Fibroblast of peridontal ligament (primary cell): ENCODE results near the gene ISOC1.
A peak's percentile ranks its signal among the peaks of the same experiment; 100 is the strongest.

Experiments used
- DNase-seq: peaks from one replicate; pipeline ENCODE4 v3.0.0-alpha.2; 2010; ENCODE audit errors: extremely low read depth

Gene ISOC1

DNA sequence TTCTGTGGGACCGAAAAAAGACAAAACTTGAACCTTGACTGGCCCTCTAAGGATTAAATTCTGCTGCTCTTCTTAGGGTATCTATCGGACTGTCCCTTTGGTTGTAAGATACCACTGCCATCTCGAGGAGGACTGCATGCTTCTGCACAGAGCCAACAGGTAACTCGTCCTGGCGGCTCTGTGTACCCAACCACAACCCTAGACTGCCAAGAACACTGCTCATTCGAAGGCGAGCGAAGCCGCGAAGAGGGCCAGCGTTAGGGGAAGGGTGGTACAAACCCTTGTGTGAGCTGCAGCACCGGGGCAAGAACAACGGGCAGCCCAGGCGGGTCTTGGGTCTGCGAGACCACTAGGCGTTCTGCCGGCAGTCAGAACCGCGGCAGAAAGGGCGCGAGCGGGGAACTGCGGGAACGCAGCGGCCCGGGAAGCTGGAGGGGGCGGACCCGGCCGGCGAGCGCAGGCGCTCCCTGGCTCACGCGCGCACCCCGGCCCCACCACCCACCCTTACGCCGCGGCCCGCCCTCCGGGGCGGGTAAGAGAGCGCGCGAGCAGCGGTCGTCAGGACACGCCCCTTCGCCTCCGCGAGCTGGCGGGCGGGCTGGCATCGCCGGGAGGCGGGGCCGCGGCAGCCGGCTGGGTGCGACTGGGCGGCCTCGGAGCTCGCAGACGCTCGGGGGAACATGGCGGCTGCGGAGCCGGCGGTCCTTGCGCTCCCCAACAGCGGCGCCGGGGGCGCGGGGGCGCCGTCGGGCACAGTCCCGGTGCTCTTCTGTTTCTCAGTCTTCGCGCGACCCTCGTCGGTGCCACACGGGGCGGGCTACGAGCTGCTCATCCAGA lies at the start of gene ISOC1:
TSS of gene ISOC1 (plus strand) at position 663 of the 837 bp plus-strand sequence. CDS start at position 681, 18 bp downstream.
- DNase-seq, result peak; percentile 77

DNA sequence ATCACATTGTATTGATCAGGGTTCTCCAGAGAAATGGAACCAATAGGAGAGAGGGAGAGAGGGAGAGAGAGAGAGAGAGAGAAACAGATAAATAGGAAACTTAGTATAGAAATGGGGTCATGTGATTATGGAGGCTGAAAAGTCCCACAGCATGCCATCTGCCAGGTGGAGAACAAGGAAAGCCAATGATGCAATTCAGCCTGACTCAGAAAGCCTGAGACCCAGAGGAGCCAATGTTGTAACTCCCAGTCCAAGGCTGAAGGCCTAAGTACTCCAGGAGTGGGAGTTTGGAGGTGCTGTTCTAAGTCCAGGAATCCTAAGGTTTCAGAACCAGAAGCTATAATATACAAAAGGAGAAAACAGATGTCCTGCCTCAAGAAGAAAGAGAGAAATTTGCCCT lies 48.4 kb upstream of the ISOC1 start:
- DNase-seq, result no peak

DNA sequence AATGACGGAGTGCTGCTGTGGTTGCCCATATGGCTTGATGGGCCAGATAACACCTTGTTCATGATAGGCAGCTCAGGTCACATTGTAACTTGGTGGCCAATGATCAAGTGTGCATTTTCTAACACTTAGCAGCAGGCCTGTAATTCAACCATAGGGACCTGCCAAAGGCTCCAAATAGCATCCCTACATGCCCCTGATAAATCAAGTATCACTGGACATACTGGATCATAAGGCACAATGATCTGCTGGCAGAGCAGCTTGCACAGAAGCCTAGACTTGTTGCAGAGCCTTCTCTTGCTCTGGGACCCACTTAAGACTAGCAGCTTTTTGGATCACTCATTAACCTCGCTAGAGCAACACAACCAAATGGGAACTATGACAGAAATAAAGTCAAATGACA lies 46.0 kb upstream of the ISOC1 start:
- no peak for DNase-seq

DNA sequence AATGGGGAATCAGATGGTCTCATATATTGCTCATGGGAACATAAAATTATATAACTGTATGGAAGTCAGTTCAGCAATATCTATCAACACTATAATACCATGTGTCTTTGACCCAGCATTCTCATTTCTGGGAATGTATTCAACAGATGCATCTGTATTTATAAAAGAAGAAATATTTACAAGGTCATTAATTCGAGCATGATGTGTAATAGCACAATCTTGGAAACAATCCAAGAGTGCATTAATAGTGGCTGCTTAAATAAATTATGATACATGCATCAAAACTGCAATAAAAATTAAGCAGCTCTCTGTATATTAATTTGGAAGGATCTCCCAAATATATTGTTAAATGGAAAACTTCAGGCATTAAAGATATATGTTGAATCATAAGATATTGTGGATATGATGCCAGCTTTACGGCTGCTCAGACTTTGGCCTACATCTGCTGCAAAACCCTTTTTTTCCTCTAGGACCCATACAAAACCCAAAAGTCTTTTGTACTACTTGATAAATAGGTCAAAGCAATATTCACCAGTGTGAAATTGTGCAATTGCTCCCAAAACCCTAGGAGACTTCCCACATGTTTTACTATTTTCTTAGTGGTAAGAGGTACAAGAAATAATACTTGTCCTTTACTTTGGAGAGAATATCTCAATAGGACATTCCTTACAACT lies 45.3 kb upstream of the ISOC1 start:
- no peak for DNase-seq

DNA sequence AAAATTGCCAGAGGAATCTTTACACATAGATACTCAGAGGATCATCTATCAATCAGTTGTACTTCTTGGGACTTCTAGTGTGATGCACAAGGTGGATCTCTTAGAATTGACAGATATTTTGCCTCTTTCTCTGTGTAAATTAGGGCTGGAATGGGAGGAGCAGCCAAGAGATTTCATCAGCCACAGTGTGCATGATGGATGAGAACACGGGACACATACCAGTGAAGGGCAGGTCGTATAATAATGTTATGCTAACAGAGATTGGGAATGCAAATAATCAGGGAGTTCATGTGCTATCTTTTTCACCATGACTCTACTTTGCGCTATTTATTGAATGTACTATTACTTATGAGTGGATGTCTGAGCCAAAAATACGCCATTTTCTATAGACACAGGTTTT lies 43.3 kb upstream of the ISOC1 start:
- no peak for DNase-seq

DNA sequence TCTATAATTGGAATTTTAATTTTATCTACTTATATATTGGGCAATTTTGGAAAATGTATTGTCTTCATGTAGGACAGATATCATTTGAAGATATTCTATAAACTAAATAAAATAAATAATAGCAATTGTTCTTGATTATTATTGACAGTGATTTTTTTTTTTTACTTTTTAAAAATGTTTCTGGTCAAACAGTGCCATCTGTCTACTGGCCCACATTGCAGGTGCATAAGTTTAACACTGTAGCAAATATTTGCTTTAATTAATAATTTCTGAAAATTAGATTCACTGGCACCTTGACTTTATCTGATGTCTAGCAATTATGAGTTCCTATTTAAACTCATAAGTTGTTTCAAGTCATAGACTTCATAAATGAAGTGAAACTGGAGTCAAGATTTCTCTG lies 41.1 kb upstream of the ISOC1 start:
- no peak for DNase-seq

DNA sequence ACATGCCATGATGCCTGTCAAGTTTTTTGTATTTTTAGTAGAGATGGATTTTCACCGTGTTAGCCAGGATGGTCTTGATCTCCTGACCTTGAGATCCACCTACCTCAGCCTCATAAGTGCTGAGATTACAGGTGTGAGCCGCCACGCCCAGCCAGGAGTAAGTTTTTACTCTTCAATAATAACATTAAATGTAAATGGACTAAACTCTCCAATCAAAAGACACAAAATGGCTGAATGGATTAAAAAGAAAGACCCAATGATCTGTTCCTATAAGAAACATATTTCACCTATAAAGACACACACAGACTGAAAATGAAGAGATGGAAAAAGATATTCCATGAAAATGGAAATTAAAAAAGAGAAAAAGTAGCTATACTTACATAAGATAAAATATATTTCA lies 37.2 kb upstream of the ISOC1 start:
- no peak for DNase-seq

DNA sequence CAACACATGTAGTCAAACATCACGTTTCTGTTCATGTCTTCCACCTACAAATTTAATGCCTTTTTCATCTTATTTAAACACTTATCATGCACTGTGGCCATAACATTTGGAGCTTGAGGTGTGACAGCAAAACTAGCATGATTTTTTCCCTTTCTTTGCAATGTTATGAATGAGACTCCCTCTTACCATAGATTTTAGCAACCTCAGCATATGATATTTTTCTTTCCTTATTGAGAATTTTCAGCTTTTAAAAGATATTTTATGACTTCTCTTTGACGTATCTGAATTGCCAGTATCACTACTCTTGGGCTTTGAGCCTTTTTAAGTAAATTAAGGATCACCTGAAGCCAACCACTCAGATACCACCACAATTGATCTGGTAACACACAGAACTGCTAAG lies 32.7 kb upstream of the ISOC1 start:
- DNase-seq, result no peak

DNA sequence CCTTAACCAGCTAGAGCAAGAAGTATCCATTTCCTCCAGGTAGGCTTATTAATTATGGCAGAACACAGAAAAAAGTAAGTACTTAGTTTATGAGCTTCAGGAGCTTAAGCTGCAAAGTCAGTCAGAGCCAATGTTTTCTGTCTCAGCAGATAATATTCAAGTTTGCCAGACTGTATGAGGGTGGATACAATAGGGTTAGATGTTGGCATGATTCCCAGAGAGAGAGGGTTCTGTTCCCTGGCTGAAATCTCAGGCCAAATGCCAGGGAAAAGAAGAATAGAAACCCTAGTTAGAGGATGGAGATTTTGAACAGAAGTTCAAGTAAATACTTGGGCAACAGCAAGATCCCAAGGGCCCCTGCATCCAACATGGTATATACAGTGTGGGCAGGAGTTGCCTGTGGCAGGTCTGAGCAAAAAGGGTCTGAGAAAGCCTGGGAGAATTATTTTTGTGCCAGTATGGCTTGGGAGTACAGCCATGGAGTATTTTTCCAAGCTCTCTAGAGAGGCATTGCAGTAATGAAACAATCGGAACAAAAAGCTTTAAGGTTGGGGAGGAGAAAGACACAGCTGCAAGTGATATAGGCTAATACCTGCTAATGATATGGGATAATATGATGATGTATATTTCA lies 31.0 kb upstream of the ISOC1 start:
- peak; percentile 63 for DNase-seq

DNA sequence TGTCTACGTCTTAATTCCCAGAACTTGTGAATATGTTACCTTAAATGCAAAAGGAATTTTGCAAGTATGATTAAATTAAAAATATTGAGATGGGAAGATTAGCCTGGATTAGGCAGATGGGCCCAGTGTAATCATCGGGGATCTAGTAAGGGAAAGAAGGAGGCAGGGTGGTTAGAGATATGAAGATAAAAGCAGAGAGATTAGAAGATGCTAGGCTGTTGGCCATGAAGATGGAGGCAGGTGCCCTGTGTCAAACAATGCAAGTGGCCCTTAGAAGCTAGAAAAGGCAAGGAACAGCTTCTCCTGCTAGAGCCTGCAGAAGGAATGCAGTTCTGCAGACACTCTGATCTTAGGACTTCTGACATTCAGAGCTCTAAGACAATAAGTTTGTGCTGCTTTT lies 28.8 kb upstream of the ISOC1 start:
- no peak for DNase-seq

DNA sequence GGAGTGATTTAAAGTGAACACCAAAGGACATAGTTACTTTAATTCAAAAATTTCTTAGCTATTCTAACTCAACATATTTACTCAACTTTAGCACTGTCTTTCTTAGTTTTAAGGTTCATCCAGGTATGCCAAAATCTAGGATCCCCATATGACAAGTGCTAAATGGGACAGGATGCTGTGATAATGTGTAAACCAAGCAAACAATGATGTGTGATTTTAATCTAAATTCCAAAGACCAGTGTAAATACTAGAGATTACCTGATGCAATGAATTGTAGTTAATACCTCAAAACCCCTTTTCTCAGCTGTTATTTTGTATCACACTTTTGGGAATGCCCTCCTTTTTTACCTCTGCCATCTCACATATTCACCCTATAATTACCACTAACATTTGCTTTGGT lies 26.8 kb upstream of the ISOC1 start:
- DNase-seq, result no peak

DNA sequence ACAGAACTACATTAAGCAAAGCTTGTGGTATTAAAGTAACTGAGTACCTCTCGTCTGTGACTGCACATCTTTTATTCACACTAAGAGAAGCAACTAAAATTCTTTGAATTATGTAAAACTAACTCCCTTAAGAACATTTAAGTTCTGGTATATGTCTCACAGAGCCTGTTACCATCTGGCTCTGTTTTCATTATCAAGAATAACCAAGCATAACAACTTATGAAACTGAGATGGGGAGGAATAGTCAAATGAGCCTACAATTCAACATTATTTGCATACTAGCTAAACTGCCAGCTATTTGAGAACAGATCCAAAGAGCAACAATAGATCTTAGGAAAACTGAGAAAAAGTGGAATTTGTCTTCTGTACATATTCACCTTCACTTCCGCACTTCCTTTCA lies 25.3 kb upstream of the ISOC1 start:
- DNase-seq, result no peak

DNA sequence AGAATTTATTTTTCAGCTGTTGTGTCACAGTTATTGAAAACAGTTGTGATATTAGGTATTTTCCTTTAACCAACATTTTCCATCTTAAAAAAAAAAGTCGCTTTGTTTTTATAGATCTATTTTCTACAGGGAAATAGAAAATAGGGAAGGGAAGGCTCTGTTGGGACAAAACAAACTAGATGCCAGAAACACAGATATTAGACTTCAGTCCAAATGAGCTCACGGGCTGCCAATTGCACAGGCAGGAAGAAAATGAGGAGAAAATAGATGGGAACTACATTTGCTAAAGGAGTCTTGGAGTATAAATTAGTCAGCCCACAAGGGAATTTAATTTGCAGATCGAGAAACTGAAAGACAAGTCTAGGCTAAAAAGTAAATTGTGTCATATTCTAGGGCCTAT lies 21.4 kb upstream of the ISOC1 start:
- no peak for DNase-seq

DNA sequence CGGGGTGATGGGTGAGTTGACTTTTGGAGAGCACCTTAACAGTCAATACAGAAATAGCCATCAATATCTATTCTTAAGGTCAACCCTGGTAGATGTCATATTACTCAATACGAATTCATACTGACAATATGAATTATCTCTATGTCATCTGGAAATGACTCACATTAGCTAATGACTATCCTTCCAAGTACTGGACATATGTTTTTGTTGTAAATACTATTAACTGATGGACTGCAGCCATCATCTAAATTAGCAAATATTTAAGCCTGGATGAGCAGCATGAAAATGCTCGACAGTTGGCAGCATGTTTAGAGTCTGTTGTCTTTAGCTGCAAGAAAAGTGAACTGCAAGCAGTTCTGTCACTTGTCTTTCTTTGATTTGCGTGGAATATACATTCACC lies 19.6 kb upstream of the ISOC1 start:
- DNase-seq, result peak; percentile 2

DNA sequence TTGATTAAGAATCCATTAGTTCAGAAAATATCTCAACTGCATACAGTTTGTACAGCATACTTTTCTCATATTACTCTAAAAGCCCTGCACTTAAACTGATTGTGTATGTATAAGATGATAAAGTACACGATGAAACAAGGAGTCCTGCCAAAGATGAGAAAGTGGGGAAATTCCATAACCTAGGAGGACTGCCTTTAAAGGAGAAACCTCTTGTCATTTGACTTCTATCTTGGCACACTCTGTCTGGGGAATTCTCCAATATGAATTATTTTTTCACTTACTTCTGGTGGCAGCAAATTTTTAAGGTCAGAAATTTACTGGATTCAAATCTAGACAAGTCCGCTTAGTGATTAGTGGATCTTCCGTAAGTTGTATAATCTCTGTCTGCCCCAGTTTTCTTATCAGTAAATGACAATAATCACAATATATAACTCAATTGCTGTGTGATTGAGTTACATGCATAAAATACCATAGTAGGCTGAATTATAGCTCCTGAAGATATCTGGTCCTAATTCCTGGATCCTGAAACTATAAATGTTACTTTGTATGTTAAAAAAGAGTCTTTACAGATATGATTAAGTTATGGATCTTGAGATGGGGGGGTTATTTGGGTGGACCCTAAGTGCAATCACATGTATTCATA lies 17.0 kb upstream of the ISOC1 start:
- no peak for DNase-seq

DNA sequence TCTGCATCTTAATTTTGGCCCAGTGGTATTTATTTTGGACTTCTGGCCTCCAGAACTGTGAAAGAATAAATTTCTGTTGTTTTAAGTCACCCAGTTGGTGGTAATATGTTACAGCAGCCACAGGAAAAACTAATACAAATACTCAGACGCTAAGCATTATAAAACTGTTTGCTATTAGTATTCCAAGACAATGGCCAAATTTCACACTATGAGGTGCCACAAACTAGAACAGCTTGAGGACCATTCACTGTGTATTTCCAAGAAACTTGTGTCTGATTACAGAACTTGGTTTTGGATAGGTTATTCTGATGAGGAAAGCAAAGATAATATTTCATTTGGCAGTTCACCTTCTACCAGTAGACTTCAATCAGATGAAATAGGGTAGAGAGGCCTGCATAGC lies 16.3 kb upstream of the ISOC1 start:
- DNase-seq, result no peak

DNA sequence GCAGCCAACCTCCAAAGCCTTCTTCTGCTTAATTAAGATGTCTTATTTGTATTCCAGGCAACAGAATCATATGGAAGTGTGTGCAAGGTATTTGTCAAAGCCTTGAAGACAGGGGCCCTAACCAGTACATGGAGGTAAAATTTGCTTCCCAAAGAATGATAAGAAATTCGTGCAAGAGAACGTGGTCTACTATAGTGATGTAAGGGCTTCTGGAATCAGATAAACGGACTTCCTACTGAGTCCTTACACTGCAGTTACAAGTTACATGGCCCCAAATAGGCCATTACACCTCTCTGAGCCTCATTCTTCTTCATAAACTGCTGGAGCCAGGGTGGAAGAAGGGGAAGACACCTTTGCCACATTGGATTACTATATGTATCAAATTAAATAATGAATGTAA lies 15.9 kb upstream of the ISOC1 start:
- DNase-seq, result no peak

DNA sequence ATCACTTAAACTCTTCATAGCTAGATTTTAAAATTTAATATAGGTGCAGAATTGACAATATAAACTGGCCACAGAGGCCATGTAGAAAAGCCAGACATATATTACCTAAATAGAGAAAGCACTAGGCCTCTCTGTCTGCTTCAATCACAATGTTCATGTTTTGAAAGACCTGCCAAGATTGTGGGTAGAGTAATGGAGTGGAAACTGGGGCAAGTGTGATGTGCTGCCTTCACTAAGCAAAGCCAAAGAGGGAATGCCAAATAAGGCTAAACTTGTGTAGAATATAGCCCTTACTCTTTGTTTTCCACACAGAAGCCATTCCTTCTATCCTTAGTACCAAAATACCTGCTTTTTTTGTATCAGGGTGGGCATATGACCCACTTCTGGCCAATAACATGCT lies 15.1 kb upstream of the ISOC1 start:
- peak; percentile 30 for DNase-seq

DNA sequence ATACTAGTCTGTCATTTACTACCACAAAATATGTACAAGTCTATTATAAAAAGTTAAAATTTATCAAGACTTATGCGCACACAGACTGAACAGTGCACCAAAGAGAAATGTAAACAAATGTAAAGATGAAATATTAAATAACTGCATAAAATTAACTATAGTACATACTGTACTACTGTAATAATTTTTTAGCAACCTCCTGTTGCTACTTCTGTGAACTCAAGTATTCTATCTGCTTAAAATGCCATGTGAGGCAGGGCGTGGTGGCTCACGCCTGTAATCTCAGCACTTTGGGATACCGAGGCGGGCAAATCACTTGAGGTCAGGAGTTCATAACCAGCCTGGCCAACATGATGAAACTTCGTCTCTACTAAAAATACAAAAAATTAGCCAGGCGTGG lies 13.8 kb upstream of the ISOC1 start:
- no peak for DNase-seq

DNA sequence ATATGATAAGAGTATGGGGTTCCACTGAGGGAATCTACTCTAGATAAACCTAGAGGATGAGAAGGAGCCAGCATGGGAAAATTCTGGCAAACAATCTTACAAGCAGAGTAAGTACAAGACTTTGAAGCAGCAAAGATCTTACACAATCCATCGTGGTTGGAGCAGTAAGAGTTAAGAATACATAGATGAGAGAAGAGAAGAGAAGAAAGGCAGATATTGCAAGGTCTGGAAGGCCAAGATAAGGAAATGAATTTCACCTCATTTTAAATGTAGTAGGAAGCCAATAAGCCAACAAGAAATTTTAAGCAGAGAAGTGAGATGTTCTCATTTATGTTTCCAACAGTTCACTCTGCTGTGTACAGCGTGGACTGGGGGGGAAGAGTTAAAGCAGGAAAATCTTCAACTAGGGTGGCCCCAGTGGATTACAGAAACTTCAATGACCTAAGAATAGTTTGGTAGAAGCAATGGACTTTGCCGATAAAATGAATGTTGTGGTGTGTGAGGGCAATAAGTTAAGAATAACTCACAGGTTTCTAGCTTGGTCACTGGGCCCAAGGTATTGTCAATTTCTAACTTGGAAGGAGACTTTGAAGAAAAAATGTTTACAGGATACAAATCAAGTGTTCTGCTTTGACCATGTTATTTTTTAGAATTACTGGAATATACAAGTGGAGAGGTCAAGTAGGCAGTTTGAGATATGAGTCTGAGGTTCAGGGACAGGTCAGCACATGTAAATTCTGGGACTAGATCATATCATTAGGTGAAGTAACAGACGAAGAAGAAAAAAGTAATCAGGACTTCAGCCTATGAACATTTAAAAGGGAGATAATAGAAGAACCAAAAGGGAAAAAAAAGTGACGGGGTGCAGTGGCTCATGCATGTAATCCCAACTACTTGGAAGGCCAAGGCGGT lies 12.1 kb upstream of the ISOC1 start:
- DNase-seq, result no peak
